Central memory CD4-positive, alpha-beta T cell (primary cell): ENCODE results near the gene CDC20.

Experiments
- DNase-seq: peaks from one replicate; pipeline ENCODE4 v3.0.0; 2022

Gene CDC20

DNA sequence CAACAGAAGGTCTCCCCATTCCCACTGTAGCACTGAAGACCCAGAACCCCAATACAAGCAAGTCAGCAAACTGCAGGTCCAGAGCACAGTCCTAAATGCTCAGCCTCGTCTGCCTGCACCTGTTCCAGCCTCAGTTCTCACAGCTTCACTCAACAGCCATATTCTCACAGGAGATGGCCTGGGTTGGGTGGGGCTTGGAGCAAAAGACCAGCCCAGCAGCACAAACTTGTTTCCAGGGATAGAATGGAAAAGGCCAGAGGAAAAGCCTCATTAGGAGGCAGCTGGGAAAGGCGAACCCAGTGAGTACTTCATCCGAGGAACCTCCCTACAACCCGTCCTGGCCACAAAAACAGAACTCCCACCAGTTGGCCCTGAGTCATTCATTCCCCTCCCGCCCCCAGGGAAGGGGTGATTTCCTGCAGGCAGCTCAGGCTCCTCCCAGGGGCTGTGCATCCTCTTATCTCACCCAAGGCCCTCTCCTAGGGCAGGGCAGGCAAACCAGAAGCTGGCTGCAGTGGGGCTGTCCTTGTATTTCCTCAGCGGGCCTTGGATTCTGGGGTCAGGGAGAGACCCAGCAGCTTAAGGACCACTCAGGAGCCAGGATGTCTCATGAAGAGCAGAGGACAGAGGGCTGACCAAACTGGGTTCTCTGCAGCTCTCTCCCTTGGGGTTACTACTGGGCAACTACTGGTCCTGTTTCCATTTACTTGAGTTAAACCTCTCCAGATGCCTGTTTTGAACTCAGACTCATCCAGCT lies 28.6 kb upstream of the CDC20 start:
- DNase-seq: no peak

DNA sequence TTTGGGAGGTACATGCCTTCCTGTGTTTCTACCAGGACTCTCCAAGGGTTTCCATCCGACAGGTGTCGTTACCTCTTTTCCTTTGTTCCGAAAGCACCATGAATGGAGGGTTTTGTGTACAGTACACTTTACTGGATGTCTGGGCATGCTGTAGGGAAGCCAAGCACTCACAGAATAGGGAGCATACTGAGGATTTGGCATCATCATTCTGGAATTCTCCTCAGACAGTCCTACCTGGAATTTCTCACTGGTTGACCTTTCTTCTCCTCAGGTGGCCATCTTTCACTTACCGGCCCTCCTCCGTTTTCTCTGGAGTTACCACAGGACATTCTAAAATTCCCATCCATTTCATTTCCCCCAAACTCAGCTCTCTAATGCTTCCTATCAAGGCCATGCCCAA lies 27.1 kb upstream of the CDC20 start:
- no peak for DNase-seq

DNA sequence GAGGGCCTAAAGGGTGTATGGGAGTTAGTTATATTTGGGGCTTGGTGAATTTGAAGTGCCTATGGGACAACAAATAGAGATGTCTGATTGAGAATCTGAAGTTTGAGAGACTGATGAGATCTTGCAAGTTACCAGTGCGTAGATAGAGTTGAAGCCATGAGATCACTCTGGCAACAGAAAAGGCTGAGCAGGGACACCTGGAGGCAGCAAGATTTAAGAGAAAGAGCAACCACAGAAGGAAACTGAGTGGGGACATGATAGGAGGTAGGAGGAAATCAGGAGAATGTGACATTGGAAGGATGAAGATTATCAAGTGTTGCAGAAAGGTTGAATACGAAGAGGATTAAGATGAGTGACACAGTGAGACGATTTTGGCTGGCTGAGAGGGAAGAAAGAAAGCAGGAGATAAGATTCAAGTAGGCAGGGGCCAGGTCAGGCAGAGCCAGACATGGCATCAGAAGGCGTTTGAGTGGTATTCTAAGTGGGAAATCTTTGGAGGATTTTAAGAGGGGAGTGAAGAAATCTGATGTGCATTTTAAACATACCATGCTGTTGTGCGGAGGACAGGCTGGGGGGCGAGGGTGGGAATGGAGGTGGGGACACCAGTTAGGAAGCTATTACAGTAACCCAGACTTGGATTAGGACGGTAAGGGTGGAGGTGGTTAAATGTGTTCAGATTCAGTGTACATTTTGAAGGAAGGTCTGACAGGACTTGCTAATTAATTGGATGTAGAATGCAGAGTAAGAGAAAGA lies 24.2 kb upstream of the CDC20 start:
- DNase-seq: no peak

DNA sequence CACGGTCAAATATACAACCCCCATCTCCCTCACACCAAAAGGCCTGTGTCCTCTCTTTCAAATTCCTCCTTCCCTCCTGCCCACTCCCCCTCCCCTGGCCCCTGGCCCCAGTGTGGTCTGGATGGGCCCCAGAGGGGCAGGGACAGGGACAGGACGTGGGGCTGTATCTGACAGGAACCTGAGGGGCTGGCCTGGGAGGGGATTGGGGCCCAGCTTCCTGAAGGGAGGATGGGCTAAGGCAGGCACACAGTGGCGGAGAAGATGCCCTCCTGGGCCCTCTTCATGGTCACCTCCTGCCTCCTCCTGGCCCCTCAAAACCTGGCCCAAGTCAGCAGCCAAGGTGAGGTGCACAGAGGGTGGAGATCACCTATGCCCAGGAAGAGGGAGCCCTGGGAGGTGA lies 21.2 kb upstream of the CDC20 start, which contains the start of gene MPL:
TSS of gene MPL (plus strand) at position 231 of the 400 bp plus-strand sequence. CDS start at position 262, 31 bp downstream.
- DNase-seq: no peak

DNA sequence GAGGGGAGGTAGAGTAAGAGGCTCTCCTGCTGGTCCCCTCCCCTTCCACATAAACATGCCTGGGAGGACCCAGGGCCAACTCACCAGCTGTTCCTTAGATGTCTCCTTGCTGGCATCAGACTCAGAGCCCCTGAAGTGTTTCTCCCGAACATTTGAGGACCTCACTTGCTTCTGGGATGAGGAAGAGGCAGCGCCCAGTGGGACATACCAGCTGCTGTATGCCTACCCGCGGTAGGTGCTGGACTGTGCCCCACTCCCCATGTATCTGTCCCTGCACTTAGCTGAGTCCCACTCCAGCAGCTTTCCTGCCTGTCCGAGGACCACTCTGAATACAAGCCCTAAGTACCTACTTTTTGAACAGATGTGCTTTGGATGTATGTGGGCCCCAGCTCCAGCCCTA lies 20.8 kb upstream of the CDC20 start:
- DNase-seq: no peak

DNA sequence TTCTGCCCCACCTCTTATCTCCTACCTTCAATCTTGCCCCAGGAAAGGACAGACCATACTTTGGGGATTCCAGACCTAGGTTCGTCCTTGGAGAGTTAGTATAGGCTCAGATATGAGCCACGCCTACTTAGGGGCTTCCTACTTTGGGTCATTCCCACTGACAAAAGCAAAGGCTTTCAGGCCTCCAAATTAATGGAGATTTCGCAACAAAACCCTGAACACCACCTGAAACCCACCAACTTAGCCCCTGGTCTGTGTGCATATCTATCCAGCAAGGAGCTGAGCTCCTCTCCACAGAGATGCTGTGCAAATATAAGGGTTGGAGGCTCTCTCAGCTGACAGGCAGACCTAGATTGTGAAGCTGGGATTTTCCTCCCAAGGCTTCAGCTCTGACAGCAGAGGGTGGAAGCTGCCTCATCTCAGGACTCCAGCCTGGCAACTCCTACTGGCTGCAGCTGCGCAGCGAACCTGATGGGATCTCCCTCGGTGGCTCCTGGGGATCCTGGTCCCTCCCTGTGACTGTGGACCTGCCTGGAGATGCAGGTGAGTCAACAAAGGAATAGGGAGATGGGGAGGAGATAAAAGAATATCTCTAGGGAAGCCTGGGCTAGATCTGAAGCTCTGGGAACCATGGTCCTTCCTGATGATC lies 19.1 kb upstream of the CDC20 start:
- no peak for DNase-seq

DNA sequence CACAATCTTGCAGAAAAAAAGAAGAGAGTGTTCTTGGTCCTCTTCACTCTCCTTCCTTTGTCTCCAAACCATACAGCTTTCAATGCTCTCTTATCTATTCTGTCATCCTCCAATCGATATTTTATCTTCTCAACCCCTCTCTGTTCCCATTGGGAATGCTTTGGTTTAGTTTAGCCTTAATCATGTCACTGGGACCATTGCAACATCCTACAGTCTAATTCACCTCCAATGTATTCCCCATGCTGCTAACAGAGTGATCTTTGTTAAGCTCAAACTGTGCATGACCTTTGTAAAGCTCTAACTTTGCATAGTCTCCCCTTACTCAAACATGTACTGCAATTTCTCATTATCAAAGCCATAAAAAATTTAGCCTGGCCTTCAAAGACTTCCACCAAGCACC lies 18.2 kb upstream of the CDC20 start:
- no peak for DNase-seq

DNA sequence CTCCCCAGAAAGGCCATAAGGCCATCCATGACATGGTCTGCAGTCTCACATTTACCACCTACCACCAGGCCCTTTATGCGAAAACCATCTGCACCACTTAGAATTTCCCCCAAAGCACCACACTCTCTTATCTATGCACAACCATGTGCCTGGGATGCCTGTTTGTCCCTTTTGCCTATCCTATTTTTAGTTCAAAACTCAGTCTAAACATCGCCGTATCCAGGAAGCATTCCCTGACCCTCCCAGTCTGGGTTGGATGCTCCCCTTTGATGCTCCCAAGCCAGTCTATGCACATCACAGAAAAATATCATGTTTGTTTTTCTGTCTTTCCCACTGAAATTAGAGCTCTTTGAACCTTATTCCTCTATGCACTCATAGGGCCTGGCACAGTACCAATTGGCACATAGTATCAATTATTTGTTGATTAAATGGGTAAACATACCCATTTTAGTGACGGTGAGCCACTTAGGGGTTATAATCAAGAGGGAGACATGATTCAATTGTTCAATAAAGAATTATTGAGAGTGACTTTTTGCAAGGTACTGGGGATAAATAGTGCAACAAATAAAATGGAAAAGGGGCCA lies 14.4 kb upstream of the CDC20 start:
- no peak for DNase-seq

DNA sequence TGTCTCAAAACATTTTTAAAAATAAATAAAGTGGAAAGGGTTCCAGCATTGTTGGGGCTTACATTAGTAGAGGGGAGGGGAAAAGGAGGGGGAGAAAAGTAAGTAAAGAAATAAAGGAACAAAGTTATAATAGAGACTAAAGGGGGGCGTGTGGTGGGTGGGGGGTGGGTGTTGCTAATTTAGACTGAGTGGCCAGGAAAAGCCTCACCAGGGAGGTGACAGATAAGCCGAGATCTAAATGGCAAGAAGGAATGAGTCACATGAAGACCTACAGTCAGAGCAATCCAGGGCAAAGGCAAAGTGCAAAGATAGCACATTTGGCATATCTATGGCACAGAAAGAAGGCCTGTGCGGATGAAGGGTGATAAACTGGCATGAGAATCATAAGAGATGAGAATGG lies 13.7 kb upstream of the CDC20 start:
- no peak for DNase-seq

DNA sequence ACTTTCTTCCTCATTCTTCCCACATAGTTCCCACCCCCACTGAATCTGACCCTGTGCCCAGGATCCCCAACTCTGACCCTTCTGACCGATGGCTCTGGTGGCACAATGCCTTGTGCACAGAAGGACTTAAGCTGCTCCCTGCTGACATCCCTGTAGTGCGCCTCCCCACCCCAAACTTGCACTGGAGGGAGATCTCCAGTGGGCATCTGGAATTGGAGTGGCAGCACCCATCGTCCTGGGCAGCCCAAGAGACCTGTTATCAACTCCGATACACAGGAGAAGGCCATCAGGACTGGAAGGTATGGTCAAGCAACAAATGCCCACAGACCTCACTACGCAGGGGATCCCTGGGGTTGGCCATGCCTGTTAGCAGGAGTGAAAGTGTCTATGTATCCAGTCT lies 12.1 kb upstream of the CDC20 start:
- no peak for DNase-seq

DNA sequence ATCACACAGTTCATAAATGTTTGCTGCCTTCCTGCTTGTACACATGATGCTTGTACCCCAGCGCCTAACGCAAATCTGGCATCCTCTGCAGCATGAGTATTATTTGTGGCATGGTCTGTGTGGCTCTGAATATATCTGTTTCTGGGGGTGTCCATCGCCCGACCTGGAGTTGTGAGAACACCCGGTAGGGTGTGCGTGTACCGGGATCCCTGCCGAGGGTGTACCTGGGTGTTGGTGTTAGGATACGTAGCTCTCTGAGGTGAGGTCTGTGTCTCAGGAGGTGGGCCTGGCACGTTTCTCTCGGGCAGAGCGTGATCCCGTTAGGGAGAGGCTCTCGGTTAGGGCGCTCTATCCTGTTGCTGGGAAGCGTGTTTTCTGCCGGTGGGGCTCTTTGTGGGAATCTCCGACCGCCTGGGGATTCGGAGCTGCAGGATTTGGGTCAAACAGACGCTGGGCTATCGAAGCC lies 10.4 kb upstream of the CDC20 start:
- DNase-seq: no peak

DNA sequence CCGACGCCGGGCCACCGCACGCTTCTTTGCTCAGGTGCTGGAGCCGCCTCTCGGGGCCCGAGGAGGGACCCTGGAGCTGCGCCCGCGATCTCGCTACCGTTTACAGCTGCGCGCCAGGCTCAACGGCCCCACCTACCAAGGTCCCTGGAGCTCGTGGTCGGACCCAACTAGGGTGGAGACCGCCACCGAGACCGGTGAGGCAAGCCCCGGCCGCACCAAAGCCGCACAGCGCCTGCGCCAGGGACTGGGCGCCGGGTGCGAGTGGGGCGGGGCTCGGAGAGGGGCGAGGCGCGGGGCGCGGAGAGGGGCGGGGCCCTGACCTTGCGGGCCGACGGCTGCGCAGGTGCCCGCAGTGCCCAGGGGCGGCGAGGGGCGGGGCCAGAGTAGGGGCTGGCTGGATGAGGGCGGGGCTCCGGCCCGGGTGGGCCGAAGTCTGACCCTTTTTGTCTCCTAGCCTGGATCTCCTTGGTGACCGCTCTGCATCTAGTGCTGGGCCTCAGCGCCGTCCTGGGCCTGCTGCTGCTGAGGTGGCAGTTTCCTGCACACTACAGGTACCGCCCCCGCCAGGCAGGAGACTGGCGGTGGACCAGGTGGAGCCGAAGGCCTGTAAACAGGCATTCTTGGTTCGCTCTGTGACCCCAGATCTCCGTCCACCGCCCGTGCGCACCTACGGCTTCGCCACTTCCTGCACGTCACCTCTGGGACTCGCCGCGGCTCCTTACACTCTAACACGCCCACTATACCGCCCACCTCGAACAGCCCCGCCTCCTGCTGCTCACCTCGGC lies 9.8 kb upstream of the CDC20 start:
- peak; percentile 78 for DNase-seq

DNA sequence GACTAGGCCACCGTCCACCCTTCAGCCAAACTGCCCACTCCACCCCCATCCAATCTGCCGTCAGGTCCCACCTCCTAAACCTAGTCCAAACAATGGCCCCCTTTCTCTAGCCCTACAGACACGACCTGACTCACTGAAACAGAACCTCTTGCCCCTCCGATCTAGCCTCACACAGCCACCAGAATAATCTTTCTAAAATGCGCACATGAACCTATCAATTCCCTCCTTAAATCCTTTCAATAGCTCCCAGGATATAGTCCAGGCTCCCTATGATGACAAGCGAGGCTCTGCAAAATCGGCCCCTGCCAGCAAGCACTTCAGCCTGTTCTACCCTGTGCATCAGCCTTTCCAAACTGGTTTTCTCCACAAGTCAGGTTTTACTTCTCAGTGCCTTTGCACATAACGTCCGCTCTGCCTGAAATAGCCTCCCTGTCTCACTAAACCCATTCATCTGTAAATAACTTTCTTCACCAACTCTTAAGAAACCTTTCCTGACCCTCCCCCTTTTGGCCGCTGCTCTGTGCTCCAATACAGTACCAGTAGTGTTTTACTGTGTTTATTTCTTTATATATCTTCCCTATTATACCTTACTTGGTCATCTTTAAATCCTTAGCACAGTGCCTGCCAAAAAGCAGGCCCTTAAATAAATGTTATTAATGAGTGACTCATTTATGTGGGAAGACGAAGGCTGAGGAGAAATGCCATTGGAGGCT lies 9.0 kb upstream of the CDC20 start:
- no peak for DNase-seq

DNA sequence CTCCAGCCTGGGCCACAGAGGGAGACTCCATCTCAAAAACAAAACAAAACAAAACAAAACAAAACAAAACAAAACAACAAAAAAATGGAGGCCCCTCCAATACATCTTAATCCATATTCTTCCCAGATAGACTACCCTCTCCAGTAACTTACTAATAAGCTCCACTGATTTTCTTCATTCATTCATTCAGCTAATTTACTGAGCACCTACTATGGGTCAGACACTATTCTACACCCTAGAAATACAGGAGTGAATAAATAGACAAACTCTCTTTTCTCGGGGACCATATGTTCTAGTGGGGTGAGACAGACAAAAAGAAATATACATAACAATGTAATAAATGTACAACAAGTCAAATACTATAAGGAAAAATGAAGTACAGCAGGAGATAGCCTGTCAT lies 7.8 kb upstream of the CDC20 start:
- DNase-seq: no peak

DNA sequence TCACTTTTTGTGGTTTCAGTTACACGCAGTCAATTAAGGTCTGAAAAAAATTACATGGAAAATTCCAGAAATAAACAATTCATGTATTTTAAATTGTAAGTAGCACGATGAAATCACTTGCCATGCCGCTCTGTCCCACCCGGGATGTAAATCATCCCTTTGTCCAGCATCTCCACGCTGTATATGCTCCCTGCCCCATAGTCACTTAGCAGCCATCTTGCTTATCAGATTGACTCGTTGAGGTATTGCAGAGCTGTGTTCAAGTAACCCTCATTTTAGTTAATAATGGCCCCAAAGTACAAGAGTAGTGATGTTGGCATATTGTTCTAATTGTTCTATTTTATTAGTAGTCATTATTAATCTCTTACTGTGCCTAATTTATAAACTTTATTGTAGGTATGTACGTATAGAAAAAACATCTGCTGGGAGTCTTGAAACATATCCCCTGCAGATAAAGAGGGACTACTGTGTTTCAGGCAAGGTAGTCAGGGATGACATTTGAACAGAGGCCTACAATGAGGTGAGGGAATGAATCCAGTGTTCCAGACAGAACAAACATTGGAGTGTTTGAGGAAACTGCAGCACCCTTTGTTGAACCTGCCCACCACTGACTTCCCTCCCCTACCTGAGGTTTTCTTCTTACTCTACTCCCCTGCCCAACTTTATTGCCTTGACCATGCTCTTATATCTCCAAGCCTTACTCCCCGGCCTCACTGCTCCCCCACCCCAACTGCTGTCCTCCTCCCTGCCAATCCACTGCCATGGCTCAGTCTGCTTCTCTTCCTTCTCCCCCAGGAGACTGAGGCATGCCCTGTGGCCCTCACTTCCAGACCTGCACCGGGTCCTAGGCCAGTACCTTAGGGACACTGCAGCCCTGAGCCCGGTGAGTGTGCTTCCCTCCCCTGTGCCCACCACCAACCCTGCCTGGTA lies 7.1 kb upstream of the CDC20 start:
- no peak for DNase-seq

DNA sequence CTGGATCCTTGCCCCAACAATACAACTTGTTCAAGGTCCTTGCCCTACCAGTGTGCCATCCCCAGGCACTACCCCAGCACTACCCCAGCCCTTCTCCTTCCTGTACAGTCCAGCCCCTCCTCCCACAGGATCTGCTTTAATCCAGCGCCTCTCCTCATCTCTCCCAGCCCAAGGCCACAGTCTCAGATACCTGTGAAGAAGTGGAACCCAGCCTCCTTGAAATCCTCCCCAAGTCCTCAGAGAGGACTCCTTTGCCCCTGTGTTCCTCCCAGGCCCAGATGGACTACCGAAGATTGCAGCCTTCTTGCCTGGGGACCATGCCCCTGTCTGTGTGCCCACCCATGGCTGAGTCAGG lies 6.5 kb upstream of the CDC20 start:
- DNase-seq: no peak

DNA sequence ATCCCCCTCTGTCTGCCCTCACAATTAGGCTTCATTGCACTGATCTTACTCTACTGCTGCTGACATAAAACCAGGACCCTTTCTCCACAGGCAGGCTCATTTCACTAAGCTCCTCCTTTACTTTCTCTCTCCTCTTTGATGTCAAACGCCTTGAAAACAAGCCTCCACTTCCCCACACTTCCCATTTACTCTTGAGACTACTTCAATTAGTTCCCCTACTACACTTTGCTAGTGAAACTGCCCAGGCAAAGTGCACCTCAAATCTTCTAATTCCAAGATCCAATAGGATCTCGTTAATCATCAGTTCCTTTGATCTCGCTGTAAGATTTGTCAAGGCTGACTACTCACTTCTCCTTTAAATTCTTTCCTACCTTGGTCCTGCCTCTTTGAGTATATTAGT lies 5.9 kb upstream of the CDC20 start:
- no peak for DNase-seq

DNA sequence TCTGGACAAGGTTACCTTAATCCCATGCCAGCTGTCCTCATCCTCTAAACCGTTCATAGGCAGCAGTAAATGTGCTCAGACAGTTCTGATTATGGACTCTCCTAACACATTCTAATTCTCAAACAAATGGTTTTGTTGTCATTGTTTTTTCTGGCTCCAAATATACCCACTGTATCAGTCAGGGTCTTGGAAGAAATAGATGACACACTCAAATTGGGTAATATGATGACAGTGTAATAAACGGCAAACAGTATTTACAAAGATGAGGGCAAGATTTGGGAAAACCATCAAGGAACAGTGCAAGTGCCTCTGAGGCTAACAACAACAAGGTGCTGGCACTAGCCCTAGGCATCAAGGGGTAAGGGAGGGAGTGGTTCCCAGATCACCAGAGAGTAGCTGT lies 4.3 kb upstream of the CDC20 start:
- no peak for DNase-seq

DNA sequence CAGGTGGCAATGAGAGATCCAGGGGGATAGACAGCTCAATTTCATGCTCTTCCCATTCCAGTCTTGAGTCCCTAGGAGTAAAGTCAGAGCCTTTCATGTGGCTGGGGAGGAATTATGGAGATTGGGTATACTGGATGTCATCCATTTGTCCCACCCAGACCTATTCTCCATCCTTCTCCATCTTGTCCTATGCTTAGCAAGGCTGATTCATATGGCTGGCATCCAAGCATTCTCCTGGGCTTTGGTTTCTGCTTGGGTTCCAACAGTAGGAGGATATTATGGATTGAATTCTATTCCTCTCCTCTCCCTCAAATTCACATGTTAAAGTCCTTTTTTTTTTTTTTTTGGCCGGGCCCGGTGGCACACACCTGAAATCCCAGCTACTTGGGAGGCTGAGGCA lies 3.8 kb upstream of the CDC20 start:
- no peak for DNase-seq

DNA sequence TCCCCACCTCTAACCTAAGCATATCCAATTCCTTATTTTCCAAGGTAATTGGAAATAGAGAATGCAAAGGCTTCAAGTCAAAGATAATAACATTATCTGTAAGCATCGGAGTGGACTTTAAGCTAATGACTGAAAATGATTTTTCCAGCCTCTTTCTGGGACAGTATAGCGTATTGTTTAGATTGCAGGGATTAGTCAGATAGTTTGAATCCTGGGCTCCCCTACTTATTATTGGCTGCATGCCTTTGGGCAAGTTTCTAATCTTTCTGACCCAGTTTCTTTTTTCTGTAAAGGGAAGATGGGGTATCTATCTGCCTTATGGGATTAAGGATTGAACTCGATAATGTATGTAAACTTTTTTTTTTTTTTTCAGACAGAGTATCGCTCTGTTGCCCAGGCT lies 1.5 kb upstream of the CDC20 start:
- DNase-seq: no peak
